OCI-LY1 (cell line): ENCODE measurements around the gene KLHDC10.

Experiments
- H2AFZ ChIP-seq: fragments of 200-600 bp; sonication (generic), shearing (Covaris generic); 2 replicates; pipeline ENCODE4 v1.6.0; 2014; ENCODE audit warnings: antibody characterized with exemption, mild to moderate bottlenecking, low read length
- H3F3A ChIP-seq: fragments of 200-600 bp; sonication (generic), shearing (Covaris generic); 2 replicates; pipeline ENCODE4 v1.6.0; 2014; ENCODE audit warnings: mild to moderate bottlenecking, antibody characterized with exemption, low read length, moderate library complexity; ENCODE audit not compliant: insufficient read depth
- H3K27ac ChIP-seq: fragments of 200-600 bp; sonication (generic); 2 replicates; pipeline ENCODE4 v1.5.1; 2014; ENCODE audit warnings: low read length, mixed run types, mild to moderate bottlenecking, low read depth; ENCODE audit not compliant: poor library complexity, severe bottlenecking
- H3K27me3 ChIP-seq: fragments of 200-600 bp; sonication (generic); 2 replicates; pipeline ENCODE4 v1.6.0; 2014; ENCODE audit warnings: antibody characterized with exemption, mild to moderate bottlenecking, low read length, moderate library complexity; ENCODE audit not compliant: insufficient read depth
- H3K36me3 ChIP-seq: fragments of 200-600 bp; sonication (generic); 2 replicates; pipeline ENCODE4 v1.6.1; 2014; ENCODE audit warnings: mild to moderate bottlenecking, antibody characterized with exemption, low read length, moderate library complexity, mixed read lengths; ENCODE audit not compliant: insufficient read depth
- H3K4me1 ChIP-seq: fragments of 200-600 bp; sonication (generic); 2 replicates; pipeline ENCODE4 v1.5.1; 2014; ENCODE audit warnings: mild to moderate bottlenecking, low read length, moderate library complexity; ENCODE audit not compliant: insufficient read depth, severe bottlenecking
- H3K4me2 ChIP-seq: fragments of 200-600 bp; sonication (generic), shearing (Covaris generic); 2 replicates; pipeline ENCODE4 v1.6.1; 2014; ENCODE audit warnings: low read length
- H3K4me3 ChIP-seq: fragments of 200-600 bp; sonication (generic); 2 replicates; pipeline ENCODE4 v1.5.1; 2014; ENCODE audit warnings: low read length, low read depth, mild to moderate bottlenecking, mixed read lengths; ENCODE audit not compliant: poor library complexity, severe bottlenecking
- H3K79me2 ChIP-seq: fragments of 200-600 bp; shearing (Covaris generic); 2 replicates; pipeline ENCODE4 v1.6.1; 2016; ENCODE audit warnings: mixed run types, low read length, mixed read lengths; ENCODE audit not compliant: insufficient read depth
- H3K9ac ChIP-seq: fragments of 200-600 bp; sonication (generic), shearing (Covaris generic); 2 replicates; pipeline ENCODE4 v1.6.1; 2014; ENCODE audit warnings: mild to moderate bottlenecking, low read length, mixed read lengths
- H3K9me2 ChIP-seq: fragments of 200-600 bp; sonication (generic), shearing (Covaris generic); 2 replicates; pipeline ENCODE4 v1.6.1; 2014; ENCODE audit warnings: low read depth, mild to moderate bottlenecking, low read length, mixed read lengths
- H3K9me3 ChIP-seq: fragments of 200-600 bp; shearing (Covaris generic); 2 replicates; pipeline ENCODE4 v1.6.1; 2014; ENCODE audit warnings: low read length, mixed read lengths
- H4K20me1 ChIP-seq: fragments of 200-600 bp; sonication (generic), shearing (Covaris generic); 2 replicates; pipeline ENCODE4 v1.6.0; 2016; ENCODE audit warnings: mild to moderate bottlenecking, low read length; ENCODE audit not compliant: insufficient read depth
- EZH2 ChIP-seq: fragments of 200-600 bp; sonication (generic), shearing (Covaris generic); IDR thresholded peaks from 2 replicates; pipeline ENCODE4 v1.8.0; 2017; ENCODE audit warnings: borderline replicate concordance, mixed run types, mild to moderate bottlenecking, antibody characterized with exemption, low read length, moderate library complexity, mixed read lengths
- TF ChIP-seq, protein P1 (sequence below): fragments of 200-600 bp; sonication (generic), shearing (Covaris generic); IDR thresholded peaks from 2 replicates; pipeline ENCODE4 v1.5.1; 2017; ENCODE audit warnings: mild to moderate bottlenecking, antibody characterized with exemption, low read length, moderate library complexity, mixed read lengths

KLHDC10 gene

DNA sequence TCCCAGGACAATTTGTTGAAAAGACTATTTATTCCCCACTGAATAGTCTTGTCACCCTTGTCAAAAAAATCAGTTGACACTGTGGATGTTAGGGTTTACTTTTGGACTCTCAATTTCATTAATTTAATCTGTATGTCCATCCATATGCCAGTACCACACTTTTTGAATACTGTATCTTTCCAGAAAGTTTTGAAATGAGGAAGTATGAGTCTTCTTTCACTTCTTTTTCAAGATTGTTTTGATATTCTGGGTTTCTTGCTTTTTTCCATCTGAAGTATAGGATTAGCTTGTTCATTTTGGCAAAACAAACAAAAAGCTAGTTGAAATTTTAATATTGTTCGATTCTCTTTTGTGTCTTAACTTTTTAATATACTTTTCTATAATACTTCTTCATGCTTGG lies 21.7 kb downstream of the KLHDC10 start:
- Histone ChIP-seq H3F3A (no peaks in the 10 kb centered on the region), H3K27me3 (no peaks in the 10 kb centered on the region), H3K36me3 (no peaks in the 10 kb centered on the region), H3K9me3 (no peaks in the 10 kb centered on the region), H3K4me2 (peak overlapping the region; percentile 53), H3K27ac (peak overlapping the region; percentile 71), H3K4me1 (peaks cover 28% of the 10 kb centered on the region), H2AFZ (no peak overlapping the region), H3K9me2 (no peaks in the 10 kb centered on the region), H4K20me1 (no peaks in the 10 kb centered on the region), H3K9ac (peak overlapping the region; percentile 36), H3K4me3 (peak overlapping the region; percentile 28), H3K79me2 (peaks cover 34% of the 10 kb centered on the region)
- TF ChIP-seq, protein P1, sequence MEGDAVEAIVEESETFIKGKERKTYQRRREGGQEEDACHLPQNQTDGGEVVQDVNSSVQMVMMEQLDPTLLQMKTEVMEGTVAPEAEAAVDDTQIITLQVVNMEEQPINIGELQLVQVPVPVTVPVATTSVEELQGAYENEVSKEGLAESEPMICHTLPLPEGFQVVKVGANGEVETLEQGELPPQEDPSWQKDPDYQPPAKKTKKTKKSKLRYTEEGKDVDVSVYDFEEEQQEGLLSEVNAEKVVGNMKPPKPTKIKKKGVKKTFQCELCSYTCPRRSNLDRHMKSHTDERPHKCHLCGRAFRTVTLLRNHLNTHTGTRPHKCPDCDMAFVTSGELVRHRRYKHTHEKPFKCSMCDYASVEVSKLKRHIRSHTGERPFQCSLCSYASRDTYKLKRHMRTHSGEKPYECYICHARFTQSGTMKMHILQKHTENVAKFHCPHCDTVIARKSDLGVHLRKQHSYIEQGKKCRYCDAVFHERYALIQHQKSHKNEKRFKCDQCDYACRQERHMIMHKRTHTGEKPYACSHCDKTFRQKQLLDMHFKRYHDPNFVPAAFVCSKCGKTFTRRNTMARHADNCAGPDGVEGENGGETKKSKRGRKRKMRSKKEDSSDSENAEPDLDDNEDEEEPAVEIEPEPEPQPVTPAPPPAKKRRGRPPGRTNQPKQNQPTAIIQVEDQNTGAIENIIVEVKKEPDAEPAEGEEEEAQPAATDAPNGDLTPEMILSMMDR = no peak
- TF ChIP-seq EZH2 = no peak

DNA sequence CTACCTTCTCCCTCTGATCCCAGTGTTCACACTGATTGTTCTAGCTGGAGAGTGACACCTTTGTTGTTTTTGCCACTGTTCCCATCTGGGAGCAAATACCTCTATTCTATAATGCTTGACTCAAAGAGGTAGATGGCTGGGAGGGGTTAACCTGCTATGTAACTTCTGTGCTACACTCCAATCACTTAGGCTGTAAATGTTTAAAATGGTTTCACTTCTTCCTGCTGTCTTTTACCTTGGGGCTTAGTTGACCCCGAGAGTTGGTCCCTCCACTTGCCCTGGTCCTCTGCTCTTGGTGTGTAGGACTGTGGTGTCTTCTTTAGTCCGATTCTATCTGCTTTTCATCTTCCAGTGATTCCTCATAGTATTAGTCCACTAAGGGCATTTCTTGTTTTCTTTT lies 22.3 kb downstream of the KLHDC10 start:
- Histone ChIP-seq H4K20me1 (no peaks in the 10 kb centered on the region), H3K27ac (peak overlapping the region; percentile 71), H3K9me2 (no peaks in the 10 kb centered on the region), H3K36me3 (no peaks in the 10 kb centered on the region), H3K4me3 (peak overlapping the region; percentile 28), H3K9me3 (no peaks in the 10 kb centered on the region), H3K4me2 (peak overlapping the region; percentile 53), H3F3A (no peaks in the 10 kb centered on the region), H3K79me2 (peaks cover 28% of the 10 kb centered on the region), H3K27me3 (no peaks in the 10 kb centered on the region), H3K4me1 (peaks cover 28% of the 10 kb centered on the region), H2AFZ (no peak overlapping the region), H3K9ac (peak overlapping the region; percentile 36)
- TF ChIP-seq, protein P1 = no peak
- TF ChIP-seq EZH2 = no peak

DNA sequence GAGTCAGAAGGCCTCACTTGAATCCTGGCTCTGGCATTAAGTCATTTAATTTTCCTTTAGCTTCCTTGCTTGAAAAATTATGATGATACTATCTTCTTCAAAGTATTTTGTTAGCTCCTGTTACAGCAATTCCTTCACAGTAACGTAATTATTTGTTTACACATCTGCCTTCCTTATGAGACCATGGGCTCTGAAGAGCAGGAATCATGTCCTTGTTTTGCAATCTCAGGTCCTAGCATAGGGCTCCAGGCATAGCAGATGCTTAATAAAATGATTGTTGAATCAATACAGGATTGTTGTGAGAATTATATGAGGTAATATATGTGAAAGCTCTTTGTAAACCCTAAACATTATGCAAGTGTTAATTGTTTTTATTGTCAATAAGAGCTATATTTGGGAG lies 25.5 kb downstream of the KLHDC10 start:
- peaks cover 28% of the 10 kb centered on the region for H3K79me2 ChIP-seq
- no peaks in the 10 kb centered on the region for H3K9me2 ChIP-seq
- H4K20me1 ChIP-seq = no peaks in the 10 kb centered on the region
- H3K9ac ChIP-seq = no peak overlapping the region
- no peak overlapping the region for H2AFZ ChIP-seq
- H3F3A ChIP-seq = no peaks in the 10 kb centered on the region
- no peak overlapping the region for H3K4me2 ChIP-seq
- H3K27me3 ChIP-seq = no peaks in the 10 kb centered on the region
- no peaks in the 10 kb centered on the region for H3K9me3 ChIP-seq
- H3K36me3 ChIP-seq = no peaks in the 10 kb centered on the region; the same call in 1 of the 2 replicates
- no peak for TF ChIP-seq EZH2
- TF ChIP-seq, protein P1 = no peak
- H3K4me3 ChIP-seq = no peak overlapping the region
- H3K27ac ChIP-seq = no peak overlapping the region
- H3K4me1 ChIP-seq = peaks cover 28% of the 10 kb centered on the region
